HEK293 (cell line): ENCODE measurements around the gene TDRD1.
A peak's percentile ranks its signal among the peaks of the same experiment; 100 is the strongest.

Experiments
- CTCF ChIA-PET: fragments of 350-600 bp; formaldehyde crosslinking; extraction: SDS; loops from one replicate; lab custom pipeline; 2021; ENCODE audit warnings: antibody characterized with exemption; lab: Yijun Ruan, JAX
- POLR2A ChIA-PET: fragments of 300-600 bp; formaldehyde crosslinking; extraction: SDS; loops from one replicate; lab custom pipeline; 2020; ENCODE audit warnings: antibody characterized with exemption, inconsistent platforms; lab: Yijun Ruan, JAX
- H3K27ac ChIP-seq: fragments of 200-500 bp; sonication (Bioruptor generic); 2 replicates; pipeline ENCODE4 v1.5.1; 2014; ENCODE audit warnings: low read depth, low read length, control low read depth, inconsistent platforms; ENCODE audit errors: extremely low read depth
- H3K36me3 ChIP-seq, 2 experiments: fragments of 200-500 bp in 1 of 2; sonication (Bioruptor generic) in 1 of 2; 1 replicate in 1 of 2; 2 replicates in 1 of 2; pipeline ENCODE4 v1.5.1; 2014 to 2017; ENCODE audit warnings: inconsistent platforms in 2 of 2, low read length in 2 of 2; ENCODE audit not compliant: control insufficient read depth in 2 of 2, insufficient read depth in 1 of 2
- H3K4me1 ChIP-seq: fragments of 200-500 bp; sonication (Bioruptor generic); 2 replicates; pipeline ENCODE4 v1.5.1; 2014; ENCODE audit warnings: mild to moderate bottlenecking, low read length, inconsistent platforms; ENCODE audit not compliant: control insufficient read depth, insufficient read depth
- H3K4me3 ChIP-seq: 2 replicates; pipeline ENCODE4 v1.5.1; 2011; ENCODE audit warnings: low read depth, mild to moderate bottlenecking, control low read depth, low read length, moderate library complexity
- H3K9me3 ChIP-seq: fragments of 200-500 bp; sonication (Bioruptor generic); 2 replicates; pipeline ENCODE4 v1.5.1; 2014; ENCODE audit warnings: low read depth, low read length, inconsistent platforms; ENCODE audit not compliant: control insufficient read depth, insufficient read depth
- KLF16 ChIP-seq: fragments of 450-650 bp; formaldehyde crosslinking; IDR thresholded peaks from 2 replicates; pipeline ENCODE4 v1.5.1; 2017; ENCODE audit warnings: missing biosample characterization, missing genetic modification characterization
- PRDM1 ChIP-seq: fragments of 450-650 bp; formaldehyde crosslinking; IDR thresholded peaks from 2 replicates; pipeline ENCODE4; 2016; ENCODE audit warnings: missing biosample characterization, missing genetic modification characterization
- TCF7L2 ChIP-seq: IDR thresholded peaks from 2 replicates; pipeline ENCODE4 v1.6.1; 2011; ENCODE audit warnings: low read depth, mild to moderate bottlenecking, inconsistent platforms, low read length, moderate library complexity, borderline replicate concordance
- ZBTB21 ChIP-seq: fragments of 450-650 bp; formaldehyde crosslinking; IDR thresholded peaks from 2 replicates; pipeline ENCODE4 v1.5.1; 2017; ENCODE audit warnings: missing biosample characterization, missing genetic modification characterization
- ZBTB7A ChIP-seq: fragments of 450-650 bp; formaldehyde crosslinking; IDR thresholded peaks from 2 replicates; pipeline ENCODE4 v1.5.1; 2016; ENCODE audit warnings: low read depth, missing biosample characterization, missing genetic modification characterization
- ZNF10 ChIP-seq: fragments of 450-650 bp; formaldehyde crosslinking; IDR thresholded peaks from 2 replicates; pipeline ENCODE4 v1.5.1; 2017; ENCODE audit warnings: missing biosample characterization, missing genetic modification characterization
- ZNF112 ChIP-seq: fragments of 450-650 bp; formaldehyde crosslinking; IDR thresholded peaks from 2 replicates; pipeline ENCODE4 v1.5.0; 2017; ENCODE audit warnings: missing biosample characterization, missing genetic modification characterization
- ZNF146 ChIP-seq: fragments of 450-650 bp; formaldehyde crosslinking; IDR thresholded peaks from 2 replicates; pipeline ENCODE4 v1.5.1; 2016; ENCODE audit warnings: missing biosample characterization, missing genetic modification characterization
- ZNF174 ChIP-seq: fragments of 450-650 bp; formaldehyde crosslinking; IDR thresholded peaks from 2 replicates; pipeline ENCODE4 v1.5.0; 2017; ENCODE audit warnings: missing biosample characterization, mild to moderate bottlenecking, missing genetic modification characterization
- ZNF214 ChIP-seq: fragments of 450-650 bp; formaldehyde crosslinking; IDR thresholded peaks from 2 replicates; pipeline ENCODE4 v1.5.1; 2017; ENCODE audit warnings: missing biosample characterization, mild to moderate bottlenecking, missing genetic modification characterization, borderline replicate concordance
- ZNF274 ChIP-seq, 2 experiments: fragments of 200-500 bp in 1 of 2; fragments of 450-650 bp in 1 of 2; sonication (Bioruptor generic) in 1 of 2; formaldehyde crosslinking in 1 of 2; IDR thresholded peaks; 2 replicates each; pipeline versions ENCODE4 v1.5.1 to v1.6.1; 2014 to 2016; ENCODE audit warnings: borderline replicate concordance in 1 of 2, inconsistent platforms in 1 of 2, low read length in 1 of 2, missing biosample characterization in 1 of 2, missing genetic modification characterization in 1 of 2
- ZNF37A ChIP-seq: fragments of 450-650 bp; IDR thresholded peaks from 2 replicates; pipeline ENCODE4 v1.5.1; 2018; ENCODE audit warnings: missing biosample characterization, missing genetic modification characterization
- ZNF416 ChIP-seq: fragments of 450-650 bp; formaldehyde crosslinking; IDR thresholded peaks from 2 replicates; pipeline ENCODE4 v1.5.1; 2016; ENCODE audit warnings: missing biosample characterization, missing genetic modification characterization
- ZNF510 ChIP-seq: fragments of 450-650 bp; formaldehyde crosslinking; IDR thresholded peaks from 2 replicates; pipeline ENCODE4 v1.5.1; 2018; ENCODE audit warnings: mild to moderate bottlenecking, missing genetic modification characterization, missing biosample characterization; ENCODE audit not compliant: insufficient replicate concordance
- ZNF626 ChIP-seq: fragments of 450-650 bp; sonication (Bioruptor Pico); formaldehyde crosslinking; IDR thresholded peaks from 2 replicates; pipeline ENCODE4 v1.5.1; 2018; ENCODE audit warnings: missing biosample characterization, missing genetic modification characterization, inconsistent platforms
- ZNF629 ChIP-seq: fragments of 450-650 bp; formaldehyde crosslinking; IDR thresholded peaks from 2 replicates; pipeline ENCODE4 v1.5.1; 2017; ENCODE audit warnings: missing biosample characterization, missing genetic modification characterization
- ZNF658 ChIP-seq: fragments of 450-650 bp; formaldehyde crosslinking; IDR thresholded peaks from 2 replicates; pipeline ENCODE4; 2016; ENCODE audit warnings: missing biosample characterization, missing genetic modification characterization
- ZNF707 ChIP-seq: fragments of 450-650 bp; formaldehyde crosslinking; IDR thresholded peaks from 2 replicates; pipeline ENCODE4 v1.5.1; 2016; ENCODE audit warnings: missing biosample characterization, missing genetic modification characterization
- TF ChIP-seq, protein P1 (sequence below): fragments of 450-650 bp; formaldehyde crosslinking; IDR thresholded peaks from 2 replicates; pipeline ENCODE4 v1.5.1; 2016; ENCODE audit warnings: missing biosample characterization, missing genetic modification characterization, low read depth
- TF ChIP-seq, protein P2 (sequence below): fragments of 450-650 bp; formaldehyde crosslinking; IDR thresholded peaks from 2 replicates; pipeline ENCODE4 v1.5.1; 2017; ENCODE audit warnings: missing biosample characterization, missing genetic modification characterization
- TF ChIP-seq, protein P3 (sequence below): IDR thresholded peaks from 2 replicates; pipeline ENCODE4 v1.6.1; 2011; ENCODE audit warnings: mild to moderate bottlenecking, low read depth, low read length, borderline replicate concordance
- TF ChIP-seq, protein P4 (sequence below): fragments of 450-650 bp; formaldehyde crosslinking; IDR thresholded peaks from 2 replicates; pipeline ENCODE4 v1.5.1; 2017; ENCODE audit warnings: missing biosample characterization, mild to moderate bottlenecking, missing genetic modification characterization, moderate library complexity

The TDRD1 gene

DNA sequence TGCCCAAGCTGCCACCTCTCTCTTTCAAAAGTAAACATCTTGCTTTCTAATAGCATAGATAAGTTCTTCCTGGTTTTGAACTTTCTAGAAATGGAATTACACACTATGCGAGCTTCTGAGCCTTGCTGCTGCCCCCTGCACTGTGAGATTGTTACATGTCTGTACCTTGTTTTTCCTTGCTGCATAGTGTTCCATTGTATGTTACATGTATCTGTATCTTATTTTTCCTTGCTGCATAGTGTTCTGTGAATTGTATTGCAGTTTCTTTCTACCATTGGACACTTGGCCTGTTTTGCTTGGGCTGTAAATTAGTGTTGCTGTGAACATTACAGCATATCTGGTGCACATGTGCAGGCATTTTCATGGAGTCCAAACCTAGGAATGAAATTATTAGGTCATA is 35.9 kb downstream of the TDRD1 start:
- POLR2A ChIA-PET, result no interaction called here

DNA sequence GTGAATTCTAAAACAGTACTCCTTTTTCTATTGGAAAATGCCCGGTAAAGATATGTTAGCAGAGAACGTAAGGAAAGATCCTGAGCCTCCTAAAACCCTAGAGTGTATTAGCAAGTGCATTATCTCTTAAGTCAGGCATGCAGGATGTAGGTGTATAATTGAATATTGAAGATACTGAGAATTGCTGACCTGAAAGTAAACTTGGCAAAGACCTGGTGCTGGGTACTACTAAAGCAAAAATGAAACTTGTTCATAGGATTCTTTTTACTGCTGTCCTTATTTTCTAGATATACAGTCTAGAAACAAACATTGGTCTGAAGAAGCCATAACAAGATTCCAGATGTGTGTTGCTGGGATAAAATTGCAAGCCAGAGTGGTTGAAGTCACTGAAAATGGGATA is 41.1 kb downstream of the TDRD1 start:
- ChIA-PET CTCF (no interaction called here), POLR2A (no interaction called here)
- TF ChIP-seq TCF7L2, result no peak
- no peak for TF ChIP-seq ZNF174
- TF ChIP-seq ZNF112 (tag by site-specific recombination), result no peak
- TF ChIP-seq, protein P1, sequence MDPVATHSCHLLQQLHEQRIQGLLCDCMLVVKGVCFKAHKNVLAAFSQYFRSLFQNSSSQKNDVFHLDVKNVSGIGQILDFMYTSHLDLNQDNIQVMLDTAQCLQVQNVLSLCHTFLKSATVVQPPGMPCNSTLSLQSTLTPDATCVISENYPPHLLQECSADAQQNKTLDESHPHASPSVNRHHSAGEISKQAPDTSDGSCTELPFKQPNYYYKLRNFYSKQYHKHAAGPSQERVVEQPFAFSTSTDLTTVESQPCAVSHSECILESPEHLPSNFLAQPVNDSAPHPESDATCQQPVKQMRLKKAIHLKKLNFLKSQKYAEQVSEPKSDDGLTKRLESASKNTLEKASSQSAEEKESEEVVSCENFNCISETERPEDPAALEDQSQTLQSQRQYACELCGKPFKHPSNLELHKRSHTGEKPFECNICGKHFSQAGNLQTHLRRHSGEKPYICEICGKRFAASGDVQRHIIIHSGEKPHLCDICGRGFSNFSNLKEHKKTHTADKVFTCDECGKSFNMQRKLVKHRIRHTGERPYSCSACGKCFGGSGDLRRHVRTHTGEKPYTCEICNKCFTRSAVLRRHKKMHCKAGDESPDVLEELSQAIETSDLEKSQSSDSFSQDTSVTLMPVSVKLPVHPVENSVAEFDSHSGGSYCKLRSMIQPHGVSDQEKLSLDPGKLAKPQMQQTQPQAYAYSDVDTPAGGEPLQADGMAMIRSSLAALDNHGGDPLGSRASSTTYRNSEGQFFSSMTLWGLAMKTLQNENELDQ, result no peak
- no peak for TF ChIP-seq ZNF626 (tag by site-specific recombination)
- TF ChIP-seq ZNF658 (tag by site-specific recombination), result no peak
- no peaks in the 10 kb centered on the region for H3K9me3 ChIP-seq
- no peak overlapping the region for H3K27ac ChIP-seq
- H3K4me3 ChIP-seq, result no peak overlapping the region
- H3K36me3 ChIP-seq, result no peaks in the 10 kb centered on the region
- H3K4me1 ChIP-seq, result no peaks in the 10 kb centered on the region

More for the DNA sequence above, 35.9 kb downstream of the TDRD1 start:
- Histone ChIP-seq H3K4me1 (no peaks in the 10 kb centered on the region), H3K27ac (no peak overlapping the region), H3K9me3 (no peaks in the 10 kb centered on the region), H3K36me3 (no peaks in the 10 kb centered on the region), H3K4me3 (no peak overlapping the region)
- CTCF ChIA-PET, result no interaction called here
- TF ChIP-seq ZBTB7A (tag by site-specific recombination) (no peak), ZNF146 (tag by site-specific recombination) (peak; percentile 92)

GRCh38 chr10:114221235-114221634 is 42.1 kb downstream of the TDRD1 start:
- no peak overlapping the region for H3K27ac ChIP-seq
- ChIA-PET POLR2A (no interaction called here), CTCF (interaction anchor here (0.7 kb wide), 1 partner anchor 238 kb away, joined by 3 read pairs; no protein-coding TSS in a partner anchor)
- TF ChIP-seq ZNF174 (no peak), ZNF274 (IDR thresholded peaks at IDR 0.05; ENCODE audit: low read length) (no peak), ZNF274 (tag by site-specific recombination; IDR thresholded peaks at IDR 0.05; ENCODE audit: borderline replicate concordance) (no peak), ZBTB21 (tag by site-specific recombination) (no peak), PRDM1 (tag by site-specific recombination) (no peak), ZNF214 (no peak), KLF16 (no peak), ZNF10 (tag by site-specific recombination) (no peak), ZNF416 (no peak), ZNF629 (tag by site-specific recombination) (no peak), ZNF37A (tag by site-specific recombination) (no peak), ZNF510 (tag by site-specific recombination) (no peak), ZNF707 (tag by site-specific recombination) (no peak)
- TF ChIP-seq, protein P2, sequence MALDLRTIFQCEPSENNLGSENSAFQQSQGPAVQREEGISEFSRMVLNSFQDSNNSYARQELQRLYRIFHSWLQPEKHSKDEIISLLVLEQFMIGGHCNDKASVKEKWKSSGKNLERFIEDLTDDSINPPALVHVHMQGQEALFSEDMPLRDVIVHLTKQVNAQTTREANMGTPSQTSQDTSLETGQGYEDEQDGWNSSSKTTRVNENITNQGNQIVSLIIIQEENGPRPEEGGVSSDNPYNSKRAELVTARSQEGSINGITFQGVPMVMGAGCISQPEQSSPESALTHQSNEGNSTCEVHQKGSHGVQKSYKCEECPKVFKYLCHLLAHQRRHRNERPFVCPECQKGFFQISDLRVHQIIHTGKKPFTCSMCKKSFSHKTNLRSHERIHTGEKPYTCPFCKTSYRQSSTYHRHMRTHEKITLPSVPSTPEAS (tag by site-specific recombination), result no peak
- TF ChIP-seq, protein P1, result no peak
- TF ChIP-seq, protein P3, sequence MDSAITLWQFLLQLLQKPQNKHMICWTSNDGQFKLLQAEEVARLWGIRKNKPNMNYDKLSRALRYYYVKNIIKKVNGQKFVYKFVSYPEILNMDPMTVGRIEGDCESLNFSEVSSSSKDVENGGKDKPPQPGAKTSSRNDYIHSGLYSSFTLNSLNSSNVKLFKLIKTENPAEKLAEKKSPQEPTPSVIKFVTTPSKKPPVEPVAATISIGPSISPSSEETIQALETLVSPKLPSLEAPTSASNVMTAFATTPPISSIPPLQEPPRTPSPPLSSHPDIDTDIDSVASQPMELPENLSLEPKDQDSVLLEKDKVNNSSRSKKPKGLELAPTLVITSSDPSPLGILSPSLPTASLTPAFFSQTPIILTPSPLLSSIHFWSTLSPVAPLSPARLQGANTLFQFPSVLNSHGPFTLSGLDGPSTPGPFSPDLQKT, result no peak
- TF ChIP-seq, protein P4, sequence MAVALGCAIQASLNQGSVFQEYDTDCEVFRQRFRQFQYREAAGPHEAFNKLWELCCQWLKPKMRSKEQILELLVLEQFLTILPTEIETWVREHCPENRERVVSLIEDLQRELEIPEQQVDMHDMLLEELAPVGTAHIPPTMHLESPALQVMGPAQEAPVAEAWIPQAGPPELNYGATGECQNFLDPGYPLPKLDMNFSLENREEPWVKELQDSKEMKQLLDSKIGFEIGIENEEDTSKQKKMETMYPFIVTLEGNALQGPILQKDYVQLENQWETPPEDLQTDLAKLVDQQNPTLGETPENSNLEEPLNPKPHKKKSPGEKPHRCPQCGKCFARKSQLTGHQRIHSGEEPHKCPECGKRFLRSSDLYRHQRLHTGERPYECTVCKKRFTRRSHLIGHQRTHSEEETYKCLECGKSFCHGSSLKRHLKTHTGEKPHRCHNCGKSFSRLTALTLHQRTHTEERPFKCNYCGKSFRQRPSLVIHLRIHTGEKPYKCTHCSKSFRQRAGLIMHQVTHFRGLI (tag by site-specific recombination), result no peak
- H3K36me3 ChIP-seq, result no peaks in the 10 kb centered on the region
- no peak overlapping the region for H3K4me3 ChIP-seq
- H3K9me3 ChIP-seq, result no peaks in the 10 kb centered on the region
- no peaks in the 10 kb centered on the region for H3K4me1 ChIP-seq
